HG03097 (cell line): ENCODE data around the gene SPEN.
"Not testable (repeated sequence)": the region's sequence is repeated elsewhere in the genome, so short reads cannot be mapped to it uniquely, and the experiment has no call there.

Experiments
- ATAC-seq: cut with Tn5 transposase; IDR thresholded peaks from one replicate; pipeline ENCODE4 v1.9.1; 2021; ENCODE audit not compliant: unreplicated experiment, low FRiP score

The SPEN gene

GRCh38 chr1:15847100-15847892 is at the start of gene SPEN:
TSS of gene SPEN (plus strand) at chr1:15847707. CDS start at chr1:15848068, 361 bp downstream.
- ATAC-seq, result peak; percentile 73

- ATAC-seq, result no peak
Observed at GRCh38 chr1:15799004-15799867, 48.3 kb upstream of the SPEN start.

- ATAC-seq, result no peak
Observed at GRCh38 chr1:15799928-15800835, 47.3 kb upstream of the SPEN start.

GRCh38 chr1:15802234-15802965 is 45.1 kb upstream of the SPEN start:
- ATAC-seq, result no peak

GRCh38 chr1:15803380-15803779 is 44.1 kb upstream of the SPEN start:
- no peak for ATAC-seq

GRCh38 chr1:15804060-15804459 is 43.4 kb upstream of the SPEN start:
- no peak for ATAC-seq

- ATAC-seq, result no peak
Observed at GRCh38 chr1:15807121-15807520, 40.4 kb upstream of the SPEN start.

GRCh38 chr1:15807549-15807948 is 40.0 kb upstream of the SPEN start, which contains the start of gene UQCRHL:
TSS of gene UQCRHL (minus strand) at chr1:15807649. CDS start at chr1:15807649, 0 bp downstream.
- ATAC-seq, result not testable (repeated sequence)

GRCh38 chr1:15808955-15809354 is 38.6 kb upstream of the SPEN start:
- no peak for ATAC-seq

GRCh38 chr1:15810073-15810472 is 37.4 kb upstream of the SPEN start:
- ATAC-seq, result no peak

GRCh38 chr1:15816674-15817073 is 30.8 kb upstream of the SPEN start:
- no peak for ATAC-seq

GRCh38 chr1:15820478-15820877 is 27.0 kb upstream of the SPEN start:
- no peak for ATAC-seq

GRCh38 chr1:15825800-15826199 is 21.7 kb upstream of the SPEN start:
- ATAC-seq, result no peak

GRCh38 chr1:15826810-15827507 is 20.5 kb upstream of the SPEN start:
- no peak for ATAC-seq

GRCh38 chr1:15827567-15827966 is 19.9 kb upstream of the SPEN start:
- not testable (repeated sequence) for ATAC-seq

- not testable (repeated sequence) for ATAC-seq
Observed at GRCh38 chr1:15828931-15829330, 18.6 kb upstream of the SPEN start.

GRCh38 chr1:15830258-15830657 is 17.2 kb upstream of the SPEN start:
- ATAC-seq, result no peak

GRCh38 chr1:15833069-15833679 is 14.3 kb upstream of the SPEN start:
- ATAC-seq, result no peak
